Central memory CD8-positive, alpha-beta T cell (primary cell): Measurements from ENCODE around the gene DLG5.

Experiments
- ATAC-seq: fragments of 150-1000 bp; cut with Tn5 transposase; replicated peaks from 2 replicates; pipeline ENCODE4 v1.10.0; 2022; ENCODE audit warnings: mild to moderate bottlenecking, moderate FRiP score, moderate number of reproducible peaks; ENCODE audit not compliant: poor library complexity, severe bottlenecking; ENCODE audit errors: extremely low read depth
- DNase-seq, 2 donors: peaks; one replicate each; pipeline ENCODE4 v3.0.0; 2021; ENCODE audit warnings: low spot score in 2 of 2
- H3K27ac Mint-ChIP-seq: one replicate; pipeline ENCODE4 v1.8.0; 2022; ENCODE audit warnings: low read depth, mild to moderate bottlenecking, moderate library complexity, mixed read lengths
- H3K27me3 Mint-ChIP-seq: one replicate; pipeline ENCODE4 v1.8.0; 2022; ENCODE audit warnings: mixed read lengths
- H3K36me3 Mint-ChIP-seq: one replicate; pipeline ENCODE4 v1.8.0; 2022; ENCODE audit warnings: mild to moderate bottlenecking, moderate library complexity, mixed read lengths; ENCODE audit not compliant: insufficient read depth
- H3K4me1 Mint-ChIP-seq: one replicate; pipeline ENCODE4 v1.8.0; 2022; ENCODE audit warnings: mixed read lengths
- H3K4me3 Mint-ChIP-seq: one replicate; pipeline ENCODE4 v1.8.0; 2022; ENCODE audit warnings: mild to moderate bottlenecking, moderate library complexity, mixed read lengths
- H3K9me3 Mint-ChIP-seq: one replicate; pipeline ENCODE4 v1.8.0; 2022; ENCODE audit warnings: mixed read lengths

Gene DLG5

GRCh38 chr10:77846718-77847311, 79.7 kb downstream of the DLG5 start:
- Mint-ChIP-seq H3K27me3 (no peaks in the 10 kb centered on the region), H3K4me3 (no peak overlapping the region), H3K9me3 (no peaks in the 10 kb centered on the region), H3K36me3 (no peaks in the 10 kb centered on the region), H3K27ac (no peak overlapping the region), H3K4me1 (no peaks in the 10 kb centered on the region)
- ATAC-seq, result no peak
- peak; percentile 47 to 56 for DNase-seq

DNA sequence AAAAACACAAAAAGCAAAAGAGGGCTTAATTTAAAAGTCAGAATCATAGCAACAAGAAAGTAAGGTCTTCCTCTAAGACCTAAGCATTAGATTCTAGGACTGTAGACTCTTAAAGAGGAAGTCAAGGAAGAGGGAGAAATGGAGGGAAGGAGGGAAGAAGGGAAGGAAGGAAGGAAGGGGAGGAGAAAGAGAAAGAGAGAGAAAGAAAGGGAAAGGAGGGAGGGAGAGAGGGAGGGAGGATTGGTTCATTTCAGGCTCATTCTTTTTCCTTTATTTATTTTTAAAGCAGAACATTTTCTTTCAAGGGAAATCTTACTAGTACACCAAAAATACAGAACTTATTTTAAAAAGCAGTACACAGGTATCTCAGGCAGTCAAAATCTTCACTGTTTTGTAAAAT, 81.1 kb downstream of the DLG5 start:
- no peak overlapping the region for H3K27ac Mint-ChIP-seq
- no peaks in the 10 kb centered on the region for H3K9me3 Mint-ChIP-seq
- peaks cover 2% of the 10 kb centered on the region for H3K36me3 Mint-ChIP-seq
- no peak overlapping the region for H3K4me3 Mint-ChIP-seq
- no peaks in the 10 kb centered on the region for H3K4me1 Mint-ChIP-seq
- ATAC-seq (no peak), DNase-seq (no peak)
- H3K27me3 Mint-ChIP-seq, result no peaks in the 10 kb centered on the region

- no peak for DNase-seq
- no peaks in the 10 kb centered on the region for H3K27me3 Mint-ChIP-seq
- H3K4me1 Mint-ChIP-seq, result no peaks in the 10 kb centered on the region
- no peak overlapping the region for H3K4me3 Mint-ChIP-seq
- H3K27ac Mint-ChIP-seq, result peak overlapping the region; percentile 81
- H3K36me3 Mint-ChIP-seq, result peaks cover 7% of the 10 kb centered on the region
- H3K9me3 Mint-ChIP-seq, result no peaks in the 10 kb centered on the region
- no peak for ATAC-seq
Observed at GRCh38 chr10:77844713-77845445, 81.7 kb downstream of the DLG5 start.

GRCh38 chr10:77844177-77844576, 82.4 kb downstream of the DLG5 start:
- H3K9me3 Mint-ChIP-seq, result no peaks in the 10 kb centered on the region
- H3K4me3 Mint-ChIP-seq, result no peak overlapping the region

DNA sequence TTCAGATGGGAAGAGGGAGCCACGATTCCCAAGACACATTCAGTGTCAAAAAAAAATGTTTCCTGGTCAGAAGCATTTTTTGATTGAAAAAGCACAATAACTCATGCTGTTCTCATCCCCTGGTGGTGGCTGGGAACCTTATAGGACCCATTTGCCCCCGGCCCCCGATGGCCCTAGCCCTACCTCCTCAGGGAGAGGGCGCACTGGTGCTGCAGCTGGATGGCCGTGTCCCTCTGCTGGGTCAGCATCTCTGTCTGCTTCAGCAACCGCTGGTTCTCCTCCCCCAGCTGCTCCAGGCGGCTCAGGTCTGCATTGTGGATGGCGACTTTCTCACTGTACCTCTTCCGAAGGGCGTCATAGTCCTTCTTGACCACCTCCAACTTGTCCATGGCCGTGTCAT, 83.3 kb downstream of the DLG5 start:
- no peak overlapping the region for H3K4me3 Mint-ChIP-seq
- no peak for ATAC-seq
- H3K9me3 Mint-ChIP-seq, result no peaks in the 10 kb centered on the region
- no peak for DNase-seq
- no peaks in the 10 kb centered on the region for H3K27me3 Mint-ChIP-seq
- H3K36me3 Mint-ChIP-seq, result peaks cover 10% of the 10 kb centered on the region
- no peaks in the 10 kb centered on the region for H3K4me1 Mint-ChIP-seq
- H3K27ac Mint-ChIP-seq, result no peak overlapping the region

More at GRCh38 chr10:77844177-77844576, 82.4 kb downstream of the DLG5 start:
- no peak for DNase-seq
- H3K27me3 Mint-ChIP-seq, result no peaks in the 10 kb centered on the region
- ATAC-seq, result no peak
- H3K36me3 Mint-ChIP-seq, result peaks cover 10% of the 10 kb centered on the region
- no peaks in the 10 kb centered on the region for H3K4me1 Mint-ChIP-seq
- H3K27ac Mint-ChIP-seq, result peak overlapping the region; percentile 81

DNA sequence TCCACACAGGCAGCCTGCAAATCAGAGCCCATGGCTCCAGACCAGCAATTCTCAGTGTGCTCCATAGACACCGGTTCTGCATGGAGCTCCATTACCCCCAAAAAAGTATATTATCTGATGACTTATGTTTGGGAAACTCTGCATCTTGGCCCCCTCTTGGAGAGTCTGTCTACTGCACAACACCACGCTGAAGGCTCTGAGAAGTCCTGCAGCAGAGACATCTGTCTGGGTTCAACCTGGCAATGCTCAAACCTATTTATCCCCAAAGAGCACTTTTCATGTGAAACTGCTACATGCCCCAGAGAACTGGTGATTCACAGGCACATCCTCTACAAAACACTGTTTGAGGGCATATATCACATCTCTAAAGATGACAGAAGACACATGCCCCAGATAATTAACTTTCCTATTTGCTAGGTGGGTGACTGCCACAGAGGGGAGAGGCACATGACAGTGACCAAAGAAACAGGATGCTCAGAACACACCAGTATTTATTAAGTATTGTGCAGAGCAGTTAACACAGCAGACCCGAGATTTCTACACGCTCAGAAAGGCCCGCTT, 83.8 kb downstream of the DLG5 start:
- Mint-ChIP-seq H3K9me3 (no peaks in the 10 kb centered on the region), H3K4me1 (peaks cover 3% of the 10 kb centered on the region), H3K36me3 (peaks cover 12% of the 10 kb centered on the region), H3K27me3 (no peaks in the 10 kb centered on the region), H3K4me3 (no peak overlapping the region), H3K27ac (no peak overlapping the region)
- no peak for ATAC-seq
- DNase-seq, result no peak

- peaks cover 9% of the 10 kb centered on the region for H3K4me1 Mint-ChIP-seq
- no peak for DNase-seq
Observed at GRCh38 chr10:77841711-77842375, 84.7 kb downstream of the DLG5 start.

GRCh38 chr10:77840636-77841035, 85.9 kb downstream of the DLG5 start:
- no peaks in the 10 kb centered on the region for H3K27me3 Mint-ChIP-seq
- H3K4me3 Mint-ChIP-seq, result no peak overlapping the region
- DNase-seq (no peak), ATAC-seq (no peak)
- peaks cover 19% of the 10 kb centered on the region for H3K4me1 Mint-ChIP-seq
- H3K9me3 Mint-ChIP-seq, result no peaks in the 10 kb centered on the region
- peaks cover 14% of the 10 kb centered on the region for H3K36me3 Mint-ChIP-seq
- no peak overlapping the region for H3K27ac Mint-ChIP-seq

More at GRCh38 chr10:77841711-77842375, 84.7 kb downstream of the DLG5 start:
- Mint-ChIP-seq H3K27me3 (no peaks in the 10 kb centered on the region), H3K36me3 (peaks cover 14% of the 10 kb centered on the region), H3K4me3 (no peak overlapping the region), H3K27ac (no peak overlapping the region), H3K9me3 (no peaks in the 10 kb centered on the region)
- no peak for ATAC-seq

DNA sequence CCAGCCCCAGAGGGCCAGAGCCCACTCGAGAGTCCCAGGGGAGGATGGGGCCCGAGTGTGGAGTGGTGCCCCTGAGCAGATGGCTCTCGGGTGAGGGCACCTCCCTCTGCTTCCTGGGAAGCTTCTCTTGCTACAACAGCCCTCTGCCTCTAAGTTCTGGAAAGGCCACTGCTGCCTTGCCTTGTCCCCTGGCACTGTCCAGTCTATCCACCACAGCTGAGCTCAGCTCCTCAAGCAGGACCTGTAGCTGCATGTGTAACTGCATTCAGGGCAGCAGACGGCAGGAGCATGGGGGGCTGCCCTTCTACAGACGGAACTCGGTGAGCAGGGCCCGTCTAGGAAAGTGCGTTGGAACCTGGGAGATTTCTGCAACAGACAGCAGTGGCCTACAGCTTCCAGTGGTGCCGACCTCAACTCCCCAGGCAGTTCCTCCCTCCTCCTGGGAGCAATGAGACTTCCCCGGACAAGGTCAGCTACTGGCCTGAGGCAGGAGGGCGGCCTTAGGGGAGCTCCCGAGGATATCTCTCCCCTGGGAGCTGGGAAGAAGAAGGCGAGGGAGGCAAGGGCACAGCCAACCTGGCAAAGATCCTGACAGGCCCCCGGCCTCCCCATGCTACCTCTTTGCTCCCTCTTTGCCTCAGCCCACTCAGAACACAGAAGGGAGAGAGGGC, 88.5 kb downstream of the DLG5 start:
- DNase-seq (no peak), ATAC-seq (no peak)
- Mint-ChIP-seq H3K36me3 (peaks cover 14% of the 10 kb centered on the region), H3K4me1 (peaks cover 27% of the 10 kb centered on the region), H3K9me3 (no peaks in the 10 kb centered on the region), H3K27me3 (no peaks in the 10 kb centered on the region), H3K27ac (peak overlapping the region; percentile 92), H3K4me3 (no peak overlapping the region)

GRCh38 chr10:77837248-77837924, 89.2 kb downstream of the DLG5 start:
- ATAC-seq (peak; percentile 68), DNase-seq (peak; percentile 39 to 56)
- Mint-ChIP-seq H3K9me3 (no peaks in the 10 kb centered on the region), H3K27ac (peak overlapping the region; percentile 92), H3K4me3 (peak overlapping the region; percentile 38), H3K36me3 (peaks cover 14% of the 10 kb centered on the region), H3K4me1 (peaks cover 29% of the 10 kb centered on the region), H3K27me3 (no peaks in the 10 kb centered on the region)

- Mint-ChIP-seq H3K36me3 (peaks cover 13% of the 10 kb centered on the region), H3K4me3 (peak overlapping the region; percentile 69), H3K27ac (peak overlapping the region; percentile 92), H3K4me1 (peaks cover 33% of the 10 kb centered on the region), H3K27me3 (no peaks in the 10 kb centered on the region), H3K9me3 (no peaks in the 10 kb centered on the region)
- ATAC-seq (peak; percentile 86), DNase-seq (peak; percentile 44 to 82)
Observed at GRCh38 chr10:77836299-77836820, 90.2 kb downstream of the DLG5 start.

GRCh38 chr10:77835669-77836086, 90.9 kb downstream of the DLG5 start:
- Mint-ChIP-seq H3K4me3 (peak overlapping the region; percentile 69), H3K9me3 (no peaks in the 10 kb centered on the region), H3K36me3 (peaks cover 16% of the 10 kb centered on the region), H3K27ac (peak overlapping the region; percentile 92), H3K4me1 (peaks cover 33% of the 10 kb centered on the region), H3K27me3 (no peaks in the 10 kb centered on the region)
- DNase-seq, result no peak
- no peak for ATAC-seq
